WTC11 (cell line): ENCODE measurements around the gene DCBLD2. TPM values are rescaled to one million over a fixed set of nuclear protein-coding genes. Genes with fewer than 3 reads are reported as not detected.

ENCODE experiments used
- ATAC-seq: fragments of 200-7000 bp; cut with Tn5 transposase; 2 replicates; pipeline ENCODE4 v1.10.0; 2021; ENCODE audit warnings: mild to moderate bottlenecking, moderate library complexity
- CTCF ChIA-PET: fragments of 300-600 bp; sonication (Branson Sonifier 250); formaldehyde crosslinking; loops from one replicate; lab custom pipeline; 2021; ENCODE audit warnings: antibody characterized with exemption; lab: Charles Lee
- POLR2A ChIA-PET: fragments of 350-600 bp; sonication (Branson Sonifier 250); formaldehyde crosslinking; loops from one replicate; lab custom pipeline; 2021; ENCODE audit warnings: antibody characterized with exemption; lab: Charles Lee
- DNase-seq: peaks from one replicate; pipeline ENCODE4 v3.0.0; 2021; ENCODE audit warnings: low spot score
- H3K27ac Mint-ChIP-seq: 2 replicates; pipeline ENCODE4 v1.8.0; 2021; ENCODE audit warnings: mixed read lengths
- H3K27me3 Mint-ChIP-seq: 2 replicates; pipeline ENCODE4 v1.8.0; 2021; ENCODE audit warnings: low read depth, mild to moderate bottlenecking, moderate library complexity, mixed read lengths
- H3K36me3 Mint-ChIP-seq: 2 replicates; pipeline ENCODE4 v1.8.0; 2021; ENCODE audit warnings: mixed read lengths
- H3K4me1 Mint-ChIP-seq: 2 replicates; pipeline ENCODE4 v1.8.0; 2022; ENCODE audit warnings: mixed read lengths
- H3K4me3 Mint-ChIP-seq: 2 replicates; pipeline ENCODE4 v1.8.0; 2021; ENCODE audit warnings: mild to moderate bottlenecking, moderate library complexity, mixed read lengths
- H3K9me3 Mint-ChIP-seq: 2 replicates; pipeline ENCODE4 v1.8.0; 2021; ENCODE audit warnings: mixed read lengths
- GRHL2 ChIP-seq: fragments of 250-450 bp; sonication (Bioruptor Pico); IDR thresholded peaks from 2 replicates; pipeline ENCODE4 v1.8.0; 2022; ENCODE audit warnings: mild to moderate bottlenecking, moderate library complexity; ENCODE audit not compliant: insufficient replicate concordance, severe bottlenecking
- TCF7 ChIP-seq: sonication (generic); formaldehyde crosslinking; IDR thresholded peaks from 2 replicates; pipeline ENCODE4 v1.8.0; 2022; ENCODE audit warnings: mild to moderate bottlenecking, low read depth, missing genetic modification reagents, moderate library complexity
- total RNA-seq: library from RNA; stranded (reverse); gene quantifications from 3 replicates; pipeline ENCODE4 v1.2.3, GENCODE V29; 2021
- TF ChIP-seq, protein P1 (sequence below): sonication (generic); formaldehyde crosslinking; IDR thresholded peaks from 2 replicates; pipeline ENCODE4 v1.8.1; 2023; ENCODE audit warnings: mild to moderate bottlenecking, missing genetic modification reagents
- TF ChIP-seq, protein P2 (sequence below): sonication (generic); formaldehyde crosslinking; IDR thresholded peaks from 2 replicates; pipeline ENCODE4 v1.8.1; 2023; ENCODE audit warnings: mild to moderate bottlenecking, missing genetic modification reagents, borderline replicate concordance
- TF ChIP-seq, protein P3 (sequence below): sonication (generic); formaldehyde crosslinking; IDR thresholded peaks from 2 replicates; pipeline ENCODE4 v1.8.0; 2022; ENCODE audit warnings: mild to moderate bottlenecking, missing genetic modification reagents
- TF ChIP-seq, protein P4 (sequence below): sonication (generic); formaldehyde crosslinking; IDR thresholded peaks from 2 replicates; pipeline ENCODE4 v1.8.0; 2023; ENCODE audit warnings: missing genetic modification reagents, mild to moderate bottlenecking, borderline replicate concordance
- TF ChIP-seq, protein P5 (sequence below): sonication (generic); formaldehyde crosslinking; IDR thresholded peaks from 2 replicates; pipeline ENCODE4 v1.8.0; 2022; ENCODE audit warnings: missing genetic modification reagents

DCBLD2 gene
- total RNA-seq, 1 experiment from 2014 or later, result 47.9 TPM

DNA sequence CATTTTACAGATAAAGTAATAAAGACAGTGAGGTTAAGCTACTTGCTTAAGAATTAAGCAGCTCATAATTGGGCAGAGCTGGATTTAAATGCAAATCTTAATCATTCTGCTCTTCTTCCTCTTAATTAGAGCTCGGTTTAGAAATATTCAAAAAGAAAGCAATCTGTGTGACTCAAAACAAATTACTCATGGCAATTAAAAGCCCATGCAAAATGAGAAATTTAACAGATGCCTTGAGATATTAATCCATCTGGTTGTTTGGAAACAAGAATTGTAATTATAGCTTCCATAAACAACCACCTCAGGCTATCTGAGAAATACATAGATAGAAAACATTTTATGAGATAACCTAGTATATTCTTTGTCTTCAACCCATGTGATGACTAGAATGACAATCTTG, 44.2 kb upstream of the DCBLD2 start (continued):
- TF ChIP-seq, protein P1, sequence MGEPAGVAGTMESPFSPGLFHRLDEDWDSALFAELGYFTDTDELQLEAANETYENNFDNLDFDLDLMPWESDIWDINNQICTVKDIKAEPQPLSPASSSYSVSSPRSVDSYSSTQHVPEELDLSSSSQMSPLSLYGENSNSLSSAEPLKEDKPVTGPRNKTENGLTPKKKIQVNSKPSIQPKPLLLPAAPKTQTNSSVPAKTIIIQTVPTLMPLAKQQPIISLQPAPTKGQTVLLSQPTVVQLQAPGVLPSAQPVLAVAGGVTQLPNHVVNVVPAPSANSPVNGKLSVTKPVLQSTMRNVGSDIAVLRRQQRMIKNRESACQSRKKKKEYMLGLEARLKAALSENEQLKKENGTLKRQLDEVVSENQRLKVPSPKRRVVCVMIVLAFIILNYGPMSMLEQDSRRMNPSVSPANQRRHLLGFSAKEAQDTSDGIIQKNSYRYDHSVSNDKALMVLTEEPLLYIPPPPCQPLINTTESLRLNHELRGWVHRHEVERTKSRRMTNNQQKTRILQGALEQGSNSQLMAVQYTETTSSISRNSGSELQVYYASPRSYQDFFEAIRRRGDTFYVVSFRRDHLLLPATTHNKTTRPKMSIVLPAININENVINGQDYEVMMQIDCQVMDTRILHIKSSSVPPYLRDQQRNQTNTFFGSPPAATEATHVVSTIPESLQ (CRISPR knock-in tag), result no peak
- TF ChIP-seq, protein P2, sequence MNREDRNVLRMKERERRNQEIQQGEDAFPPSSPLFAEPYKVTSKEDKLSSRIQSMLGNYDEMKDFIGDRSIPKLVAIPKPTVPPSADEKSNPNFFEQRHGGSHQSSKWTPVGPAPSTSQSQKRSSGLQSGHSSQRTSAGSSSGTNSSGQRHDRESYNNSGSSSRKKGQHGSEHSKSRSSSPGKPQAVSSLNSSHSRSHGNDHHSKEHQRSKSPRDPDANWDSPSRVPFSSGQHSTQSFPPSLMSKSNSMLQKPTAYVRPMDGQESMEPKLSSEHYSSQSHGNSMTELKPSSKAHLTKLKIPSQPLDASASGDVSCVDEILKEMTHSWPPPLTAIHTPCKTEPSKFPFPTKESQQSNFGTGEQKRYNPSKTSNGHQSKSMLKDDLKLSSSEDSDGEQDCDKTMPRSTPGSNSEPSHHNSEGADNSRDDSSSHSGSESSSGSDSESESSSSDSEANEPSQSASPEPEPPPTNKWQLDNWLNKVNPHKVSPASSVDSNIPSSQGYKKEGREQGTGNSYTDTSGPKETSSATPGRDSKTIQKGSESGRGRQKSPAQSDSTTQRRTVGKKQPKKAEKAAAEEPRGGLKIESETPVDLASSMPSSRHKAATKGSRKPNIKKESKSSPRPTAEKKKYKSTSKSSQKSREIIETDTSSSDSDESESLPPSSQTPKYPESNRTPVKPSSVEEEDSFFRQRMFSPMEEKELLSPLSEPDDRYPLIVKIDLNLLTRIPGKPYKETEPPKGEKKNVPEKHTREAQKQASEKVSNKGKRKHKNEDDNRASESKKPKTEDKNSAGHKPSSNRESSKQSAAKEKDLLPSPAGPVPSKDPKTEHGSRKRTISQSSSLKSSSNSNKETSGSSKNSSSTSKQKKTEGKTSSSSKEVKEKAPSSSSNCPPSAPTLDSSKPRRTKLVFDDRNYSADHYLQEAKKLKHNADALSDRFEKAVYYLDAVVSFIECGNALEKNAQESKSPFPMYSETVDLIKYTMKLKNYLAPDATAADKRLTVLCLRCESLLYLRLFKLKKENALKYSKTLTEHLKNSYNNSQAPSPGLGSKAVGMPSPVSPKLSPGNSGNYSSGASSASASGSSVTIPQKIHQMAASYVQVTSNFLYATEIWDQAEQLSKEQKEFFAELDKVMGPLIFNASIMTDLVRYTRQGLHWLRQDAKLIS (CRISPR knock-in tag), result no peak

DNA sequence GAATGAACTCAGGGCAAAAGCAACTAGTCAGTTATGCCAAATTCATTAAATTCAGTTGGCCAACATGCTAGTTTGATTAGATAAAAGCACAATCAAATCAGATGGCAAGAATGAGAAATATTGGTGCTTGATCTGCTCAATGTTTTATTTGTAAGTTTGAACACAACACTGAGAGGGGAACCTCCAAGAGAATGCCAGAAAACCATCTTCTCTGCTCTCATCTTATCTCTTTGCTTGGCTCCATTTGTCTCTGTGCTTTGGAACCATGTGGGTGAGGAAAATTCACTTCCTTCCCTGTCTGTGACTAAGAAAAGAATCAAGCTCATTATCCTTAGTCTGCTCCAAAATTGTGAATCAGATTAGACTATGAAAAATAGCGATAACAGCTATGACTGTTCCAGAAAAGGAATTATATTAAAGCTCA, 43.6 kb upstream of the DCBLD2 start:
- H3K27ac Mint-ChIP-seq, result no peak overlapping the region
- ATAC-seq, result no peak
- H3K9me3 Mint-ChIP-seq, result peaks cover 3% of the 10 kb centered on the region
- TF ChIP-seq, protein P3, sequence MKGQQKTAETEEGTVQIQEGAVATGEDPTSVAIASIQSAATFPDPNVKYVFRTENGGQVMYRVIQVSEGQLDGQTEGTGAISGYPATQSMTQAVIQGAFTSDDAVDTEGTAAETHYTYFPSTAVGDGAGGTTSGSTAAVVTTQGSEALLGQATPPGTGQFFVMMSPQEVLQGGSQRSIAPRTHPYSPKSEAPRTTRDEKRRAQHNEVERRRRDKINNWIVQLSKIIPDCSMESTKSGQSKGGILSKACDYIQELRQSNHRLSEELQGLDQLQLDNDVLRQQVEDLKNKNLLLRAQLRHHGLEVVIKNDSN (CRISPR knock-in tag), result no peak
- TF ChIP-seq TCF7 (no peak), GRHL2 (CRISPR knock-in tag) (no peak)
- TF ChIP-seq, protein P4, sequence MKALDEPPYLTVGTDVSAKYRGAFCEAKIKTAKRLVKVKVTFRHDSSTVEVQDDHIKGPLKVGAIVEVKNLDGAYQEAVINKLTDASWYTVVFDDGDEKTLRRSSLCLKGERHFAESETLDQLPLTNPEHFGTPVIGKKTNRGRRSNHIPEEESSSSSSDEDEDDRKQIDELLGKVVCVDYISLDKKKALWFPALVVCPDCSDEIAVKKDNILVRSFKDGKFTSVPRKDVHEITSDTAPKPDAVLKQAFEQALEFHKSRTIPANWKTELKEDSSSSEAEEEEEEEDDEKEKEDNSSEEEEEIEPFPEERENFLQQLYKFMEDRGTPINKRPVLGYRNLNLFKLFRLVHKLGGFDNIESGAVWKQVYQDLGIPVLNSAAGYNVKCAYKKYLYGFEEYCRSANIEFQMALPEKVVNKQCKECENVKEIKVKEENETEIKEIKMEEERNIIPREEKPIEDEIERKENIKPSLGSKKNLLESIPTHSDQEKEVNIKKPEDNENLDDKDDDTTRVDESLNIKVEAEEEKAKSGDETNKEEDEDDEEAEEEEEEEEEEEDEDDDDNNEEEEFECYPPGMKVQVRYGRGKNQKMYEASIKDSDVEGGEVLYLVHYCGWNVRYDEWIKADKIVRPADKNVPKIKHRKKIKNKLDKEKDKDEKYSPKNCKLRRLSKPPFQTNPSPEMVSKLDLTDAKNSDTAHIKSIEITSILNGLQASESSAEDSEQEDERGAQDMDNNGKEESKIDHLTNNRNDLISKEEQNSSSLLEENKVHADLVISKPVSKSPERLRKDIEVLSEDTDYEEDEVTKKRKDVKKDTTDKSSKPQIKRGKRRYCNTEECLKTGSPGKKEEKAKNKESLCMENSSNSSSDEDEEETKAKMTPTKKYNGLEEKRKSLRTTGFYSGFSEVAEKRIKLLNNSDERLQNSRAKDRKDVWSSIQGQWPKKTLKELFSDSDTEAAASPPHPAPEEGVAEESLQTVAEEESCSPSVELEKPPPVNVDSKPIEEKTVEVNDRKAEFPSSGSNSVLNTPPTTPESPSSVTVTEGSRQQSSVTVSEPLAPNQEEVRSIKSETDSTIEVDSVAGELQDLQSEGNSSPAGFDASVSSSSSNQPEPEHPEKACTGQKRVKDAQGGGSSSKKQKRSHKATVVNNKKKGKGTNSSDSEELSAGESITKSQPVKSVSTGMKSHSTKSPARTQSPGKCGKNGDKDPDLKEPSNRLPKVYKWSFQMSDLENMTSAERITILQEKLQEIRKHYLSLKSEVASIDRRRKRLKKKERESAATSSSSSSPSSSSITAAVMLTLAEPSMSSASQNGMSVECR (CRISPR knock-in tag), result no peak
- TF ChIP-seq, protein P5, sequence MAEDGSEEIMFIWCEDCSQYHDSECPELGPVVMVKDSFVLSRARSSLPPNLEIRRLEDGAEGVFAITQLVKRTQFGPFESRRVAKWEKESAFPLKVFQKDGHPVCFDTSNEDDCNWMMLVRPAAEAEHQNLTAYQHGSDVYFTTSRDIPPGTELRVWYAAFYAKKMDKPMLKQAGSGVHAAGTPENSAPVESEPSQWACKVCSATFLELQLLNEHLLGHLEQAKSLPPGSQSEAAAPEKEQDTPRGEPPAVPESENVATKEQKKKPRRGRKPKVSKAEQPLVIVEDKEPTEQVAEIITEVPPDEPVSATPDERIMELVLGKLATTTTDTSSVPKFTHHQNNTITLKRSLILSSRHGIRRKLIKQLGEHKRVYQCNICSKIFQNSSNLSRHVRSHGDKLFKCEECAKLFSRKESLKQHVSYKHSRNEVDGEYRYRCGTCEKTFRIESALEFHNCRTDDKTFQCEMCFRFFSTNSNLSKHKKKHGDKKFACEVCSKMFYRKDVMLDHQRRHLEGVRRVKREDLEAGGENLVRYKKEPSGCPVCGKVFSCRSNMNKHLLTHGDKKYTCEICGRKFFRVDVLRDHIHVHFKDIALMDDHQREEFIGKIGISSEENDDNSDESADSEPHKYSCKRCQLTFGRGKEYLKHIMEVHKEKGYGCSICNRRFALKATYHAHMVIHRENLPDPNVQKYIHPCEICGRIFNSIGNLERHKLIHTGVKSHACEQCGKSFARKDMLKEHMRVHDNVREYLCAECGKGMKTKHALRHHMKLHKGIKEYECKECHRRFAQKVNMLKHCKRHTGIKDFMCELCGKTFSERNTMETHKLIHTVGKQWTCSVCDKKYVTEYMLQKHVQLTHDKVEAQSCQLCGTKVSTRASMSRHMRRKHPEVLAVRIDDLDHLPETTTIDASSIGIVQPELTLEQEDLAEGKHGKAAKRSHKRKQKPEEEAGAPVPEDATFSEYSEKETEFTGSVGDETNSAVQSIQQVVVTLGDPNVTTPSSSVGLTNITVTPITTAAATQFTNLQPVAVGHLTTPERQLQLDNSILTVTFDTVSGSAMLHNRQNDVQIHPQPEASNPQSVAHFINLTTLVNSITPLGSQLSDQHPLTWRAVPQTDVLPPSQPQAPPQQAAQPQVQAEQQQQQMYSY (CRISPR knock-in tag), result no peak
- no peak overlapping the region for H3K4me3 Mint-ChIP-seq
- POLR2A ChIA-PET, result no interaction called here
- CTCF ChIA-PET, result no interaction called here
- H3K4me1 Mint-ChIP-seq, result no peaks in the 10 kb centered on the region
- H3K36me3 Mint-ChIP-seq, result no peaks in the 10 kb centered on the region
- no peak for DNase-seq
- no peaks in the 10 kb centered on the region for H3K27me3 Mint-ChIP-seq
